Tibial nerve (tissue), 4 donors: ENCODE data around the gene SDC1.

ENCODE experiments used
- CTCF ChIP-seq, 5 experiments: fragments of 200-600 bp in 3 of 5; fragments of 450-650 bp in 2 of 5; sonication (generic) in 3 of 5; IDR thresholded peaks; one replicate each; pipeline ENCODE4 v1.5.1; 2016 to 2019; ENCODE audit warnings: antibody characterized with exemption in 5 of 5, mild to moderate bottlenecking in 3 of 5, moderate library complexity in 2 of 5
- EP300 ChIP-seq, 2 donors: sonication (generic); formaldehyde crosslinking; IDR thresholded peaks; one replicate each; pipeline ENCODE4 v1.6.1; 2017; ENCODE audit warnings: antibody characterized with exemption in 2 of 2, mild to moderate bottlenecking in 1 of 2
- POLR2A ChIP-seq, 2 donors: fragments of 450-650 bp; IDR thresholded peaks; one replicate each; pipeline ENCODE4 v1.6.1; 2017; ENCODE audit warnings: antibody characterized with exemption in 2 of 2, mild to moderate bottlenecking in 2 of 2, moderate library complexity in 2 of 2

- no peak for TF ChIP-seq CTCF (IDR thresholded peaks at IDR 0.05)
- TF ChIP-seq POLR2A (IDR thresholded peaks at IDR 0.05): no peak
- TF ChIP-seq EP300 (IDR thresholded peaks at IDR 0.05): no peak
Measured at GRCh38 chr2:20264629-20265028, 39.7 kb upstream of the SDC1 start.
